ENCODE measurements around the gene AS3MT. TPM values are rescaled to one million over a fixed set of nuclear protein-coding genes. Genes with fewer than 3 reads are reported as not detected.

The AS3MT gene
- total and polyA plus RNA-seq, 10 of the 15 experiments (the other 5 are each of a cell fraction or from before 2014, with no cell fraction given) = 0.11 to 1.0 (median 0.39) TPM; not detected in 2

DNA sequence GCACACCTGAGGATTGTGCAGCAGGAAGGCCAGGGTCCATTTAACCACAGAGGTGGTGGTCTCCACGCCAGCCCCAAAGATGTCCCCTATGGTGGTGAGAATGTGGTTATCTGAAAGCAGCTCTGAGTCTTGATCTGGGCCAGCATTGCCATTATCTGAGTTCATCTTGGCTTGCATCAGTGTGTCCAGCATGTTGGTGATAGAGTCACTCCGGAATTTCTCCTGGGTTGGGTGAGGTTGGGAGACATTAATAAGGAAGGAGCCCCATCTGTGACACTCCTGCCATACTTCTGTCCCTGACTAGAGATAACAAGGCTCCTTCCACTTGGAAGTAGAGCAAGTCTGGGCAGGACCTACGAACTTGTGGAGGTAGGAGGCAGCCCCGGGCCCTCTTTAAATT is 36.3 kb upstream of the AS3MT start:
- ChIA-PET CTCF (interaction anchor here (0.7 to 7.1 kb wide), 3 partner anchors 69 to 231 kb away, joined by 3 to 88 read pairs (median 3); no protein-coding TSS in a partner anchor), SMC1A (ENCODE audit: uncharacterized antibody, unreplicated experiment) (interaction anchor here (7.1 kb wide), 1 partner anchor 70 kb away, joined by 65 read pairs; no protein-coding TSS in a partner anchor), POLR2A (no interaction called here), RAD21 (ENCODE audit: unreplicated experiment) (interaction anchor here (3.3 kb wide), 1 partner anchor 70 kb away, joined by 18 read pairs; no protein-coding TSS in a partner anchor)
- no peak overlapping the region for H3K4me2 ChIP-seq (ENCODE audit: control insufficient read depth, insufficient read depth)
- no peak overlapping the region for H3K27ac ChIP-seq (ENCODE audit: control insufficient read depth, insufficient read depth)
- BruUV-seq (replicated peaks) = no TSS peak
- H3K27me3 ChIP-seq (replicated peaks in 1 of 2; ENCODE audit: control insufficient read depth in 2 of 2, insufficient read depth in 2 of 2, low read length in 1 of 2) = 0 out of 4 replicates have a peak, but pooled peaks cover 0 to 2% of the 10 kb centered on the region in 2 experiments
- FAIRE-seq = no peak
- H3K4me3 ChIP-seq = no peak overlapping the region
- TF ChIP-seq SUZ12 (IDR thresholded peaks at IDR 0.05; ENCODE audit: unreplicated experiment) (no peak), HDGF (IDR thresholded peaks at IDR 0.05) (no peak), KDM1A (IDR thresholded peaks at IDR 0.05; ENCODE audit: borderline replicate concordance) (no peak), CREB1 (IDR thresholded peaks at IDR 0.05; ENCODE audit: low read depth) (no peak), KAT2A (conservative IDR thresholded peaks at IDR 0.05; ENCODE audit: control insufficient read depth, low read depth, low read length) (no peak), NFYA (IDR thresholded peaks at IDR 0.05; ENCODE audit: borderline replicate concordance, low read depth, low read length) (no peak), ZZZ3 (IDR thresholded peaks at IDR 0.05; ENCODE audit: control insufficient read depth, insufficient read length, low read depth) (no peak)
- H3K4me1 ChIP-seq (ENCODE audit: control insufficient read depth, insufficient read depth, low read length) = no peaks in the 10 kb centered on the region
- WGBS (ENCODE audit: insufficient coverage, insufficient replicate concordance, low lambda C conversion rate, missing lambda C conversion rate) = 49% methylated on average over 4 of the region's 4 CpGs
- intact Hi-C loops (cut with micrococcal nuclease; ENCODE audit: unreplicated experiment) = no loop called here
- no peaks in the 10 kb centered on the region; the same call in 2 of the 3 replicates for H3K9me3 ChIP-seq (replicated peaks; ENCODE audit: control insufficient read depth, insufficient read depth, low read length)
- in situ Hi-C loops (cut with MboI) = loop anchor here (5.0 to 10.0 kb wide), 2 partner anchors 72 to 234 kb away; no protein-coding TSS in a partner anchor
- no peak for ATAC-seq
- H3K36me3 ChIP-seq (ENCODE audit: control insufficient read depth in 2 of 2, insufficient read depth in 2 of 2, low read length in 1 of 2) = no peaks in the 10 kb centered on the region
- H3K9ac ChIP-seq (ENCODE audit: control insufficient read depth, insufficient read depth, low read length) = no peak overlapping the region
- H3K79me2 ChIP-seq (ENCODE audit: control insufficient read depth, insufficient read depth, low read length) = no peaks in the 10 kb centered on the region
- H4K20me1 ChIP-seq (ENCODE audit: control insufficient read depth, insufficient read depth) = no peaks in the 10 kb centered on the region
- DNase-seq (ENCODE audit: low read depth, low spot score) = no peak
- no peak overlapping the region for H2AFZ ChIP-seq (ENCODE audit: control insufficient read depth, low read depth, low read length)

DNA sequence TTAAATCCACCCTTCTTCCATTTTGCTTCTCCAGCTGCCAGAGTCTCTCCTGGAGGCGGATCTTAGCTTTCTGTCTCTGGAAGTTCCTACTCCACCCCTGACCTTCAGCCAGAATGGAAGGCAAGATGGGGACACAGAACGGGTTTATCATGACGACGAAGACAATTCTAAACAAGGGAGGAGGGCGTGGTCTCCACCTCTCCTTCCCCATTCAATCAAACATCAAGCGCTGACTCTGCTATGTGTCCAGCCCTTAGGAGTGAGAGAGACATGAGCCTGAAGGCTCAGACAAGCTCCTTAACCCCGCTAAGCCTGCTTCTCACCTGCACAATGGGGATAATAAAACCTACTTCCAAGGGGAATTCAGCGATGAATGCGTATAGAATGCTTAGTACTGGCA is 35.1 kb upstream of the AS3MT start:
- no TSS peak for BruUV-seq (replicated peaks)
- CTCF ChIA-PET = interaction anchor here (0.7 to 7.1 kb wide), 7 partner anchors 8 to 410 kb away, joined by 3 to 88 read pairs (median 4); no protein-coding TSS in a partner anchor
- no peaks in the 10 kb centered on the region for H3K79me2 ChIP-seq (ENCODE audit: control insufficient read depth, insufficient read depth, low read length)

More for the DNA sequence above, 35.1 kb upstream of the AS3MT start:
- Histone ChIP-seq H3K27me3 (replicated peaks in 1 of 2; ENCODE audit: control insufficient read depth in 2 of 2, insufficient read depth in 2 of 2, low read length in 1 of 2) (0 out of 4 replicates have a peak, but pooled peaks cover 0 to 2% of the 10 kb centered on the region in 2 experiments), H3K4me1 (ENCODE audit: control insufficient read depth, insufficient read depth, low read length) (no peaks in the 10 kb centered on the region), H3K4me3 (no peak overlapping the region), H3K4me2 (ENCODE audit: control insufficient read depth, insufficient read depth) (no peak overlapping the region), H3K9me3 (replicated peaks; ENCODE audit: control insufficient read depth, insufficient read depth, low read length) (no peaks in the 10 kb centered on the region; the same call in 2 of the 3 replicates), H4K20me1 (ENCODE audit: control insufficient read depth, insufficient read depth) (no peaks in the 10 kb centered on the region), H2AFZ (ENCODE audit: control insufficient read depth, low read depth, low read length) (no peak overlapping the region), H3K36me3 (ENCODE audit: control insufficient read depth in 2 of 2, insufficient read depth in 2 of 2, low read length in 1 of 2) (no peaks in the 10 kb centered on the region), H3K9ac (ENCODE audit: control insufficient read depth, insufficient read depth, low read length) (no peak overlapping the region), H3K27ac (ENCODE audit: control insufficient read depth, insufficient read depth) (no peak overlapping the region)
- ChIA-PET SMC1A (ENCODE audit: uncharacterized antibody, unreplicated experiment) (interaction anchor here (7.1 kb wide), 1 partner anchor 69 kb away, joined by 65 read pairs; no protein-coding TSS in a partner anchor), POLR2A (no interaction called here), RAD21 (ENCODE audit: unreplicated experiment) (interaction anchor here (3.3 kb wide), 1 partner anchor 68 kb away, joined by 18 read pairs; no protein-coding TSS in a partner anchor)
- TF ChIP-seq LARP7 (IDR thresholded peaks at IDR 0.05) (no peak), SMC3 (IDR thresholded peaks at IDR 0.05; ENCODE audit: borderline replicate concordance, low read length) (no peak)
- in situ Hi-C loops (cut with MboI) = loop anchor here (5.0 to 10.0 kb wide), 2 partner anchors 71 to 233 kb away; no protein-coding TSS in a partner anchor
- WGBS (ENCODE audit: insufficient coverage, insufficient replicate concordance, low lambda C conversion rate, missing lambda C conversion rate) = 46% methylated on average over 9 of the region's 9 CpGs
- no peak for FAIRE-seq
- intact Hi-C loops (cut with micrococcal nuclease; ENCODE audit: unreplicated experiment) = loop anchor here (2.0 kb wide), 1 partner anchor 235 kb away; no protein-coding TSS in a partner anchor
- no peak for ATAC-seq
- DNase-seq (ENCODE audit: low read depth, low spot score) = no peak
